Aorta (tissue), 5 donors: ENCODE measurements around the gene QPRT. TPM values are rescaled to one million over a fixed set of nuclear protein-coding genes. Genes with fewer than 3 reads are reported as not detected.
"Not testable (repeated sequence)": the region's sequence is repeated elsewhere in the genome, so short reads cannot be mapped to it uniquely, and the experiment has no call there.

Experiments
- ATAC-seq: fragments of 200-7000 bp; cut with Tn5 transposase; one replicate; pipeline ENCODE4 v1.9.1; 2022; ENCODE audit warnings: moderate library complexity; ENCODE audit not compliant: low FRiP score
- DNase-seq, 2 donors: peaks; one replicate each; pipeline ENCODE4 v3.0.0-alpha.2; 2020
- H3K27ac ChIP-seq, 2 donors: one replicate each; pipeline ENCODE4 v1.5.1; 2013; ENCODE audit warnings: low read length in 2 of 2, mild to moderate bottlenecking in 2 of 2, moderate library complexity in 2 of 2, control low read depth in 1 of 2, inconsistent platforms in 1 of 2, low read depth in 1 of 2
- H3K27me3 ChIP-seq, 2 donors: one replicate each; pipeline ENCODE4 v1.6.1; 2013; ENCODE audit warnings: control low read depth in 1 of 2, low read length in 1 of 2, mild to moderate bottlenecking in 1 of 2, moderate library complexity in 1 of 2; ENCODE audit not compliant: insufficient read depth in 2 of 2, control insufficient read depth in 1 of 2
- H3K36me3 ChIP-seq, 2 donors: one replicate each; pipeline ENCODE4 v1.6.1; 2013; ENCODE audit warnings: control low read depth in 1 of 2, low read length in 1 of 2, mild to moderate bottlenecking in 1 of 2; ENCODE audit not compliant: insufficient read depth in 2 of 2, control insufficient read depth in 1 of 2
- H3K4me1 ChIP-seq, 2 donors: one replicate each; pipeline ENCODE4 v1.6.1; 2013; ENCODE audit warnings: low read length in 2 of 2, control low read depth in 1 of 2, mild to moderate bottlenecking in 1 of 2, moderate library complexity in 1 of 2; ENCODE audit not compliant: insufficient read depth in 2 of 2, control insufficient read depth in 1 of 2
- H3K4me3 ChIP-seq, 2 donors: one replicate each; pipeline ENCODE4 v1.5.1; 2013; ENCODE audit warnings: low read length in 2 of 2, control low read depth in 1 of 2, mild to moderate bottlenecking in 1 of 2
- H3K9me3 ChIP-seq: one replicate; pipeline ENCODE4 v1.6.1; 2013; ENCODE audit warnings: mild to moderate bottlenecking, low read length; ENCODE audit not compliant: control insufficient read depth
- WGBS, 2 donors: extraction: QIAGEN DNeasy Blood & Tissue Kit; methylation state at CpG; one replicate each; pipeline ENCODE4 v1.1.7; 2013; 5-methylcytosine and 5-hydroxymethylcytosine counted together
- intact Hi-C, 2 donors: fragments of 100-400 bp; cut with DNase I; formaldehyde crosslinking; loops; one replicate each; pipeline versions ENCODE4 v1.14.2 to v1.15.0; 2022
- polyA plus RNA-seq, 2 donors: library from polyadenylated mRNA; stranded (reverse); fragments of 200-250 nt; gene quantifications; one replicate each; pipeline ENCODE4 v1.2.3, GENCODE V29; 2013
- total RNA-seq, 2 donors: library from RNA; stranded (reverse); fragmentation: NEBNext Ultra II Directional; extraction: Animal tissue kit (Norgen Biotek cat#: 25700); gene quantifications; one replicate each; pipeline ENCODE4 v1.2.1, GENCODE V29; 2021
- donor health status: healthy with polysubstance abuse.
- donor health status: Bipolar disorder and iron deficiency.
- donor health status: DM: no; HTN: no; CAD: no.
- donor health status: DM: no; HTN: no; CAD: no.
- donor health status: DM: yes; HTN: yes; CAD: no.

Gene QPRT
- total and polyA plus RNA-seq, 4 donors, result 0.61 to 6.1 (median 3.0) TPM

GRCh38 chr16:29665294-29666077, 13.5 kb upstream of the QPRT start:
- no peak overlapping the region for H3K4me3 ChIP-seq
- H3K27me3 ChIP-seq, result no peaks in the 10 kb centered on the region
- no peaks in the 10 kb centered on the region for H3K4me1 ChIP-seq
- no peaks in the 10 kb centered on the region for H3K36me3 ChIP-seq
- 76 to 77% methylated on average over 15 of the region's 15 CpGs for WGBS, 2 donors
- no peak for ATAC-seq
- H3K9me3 ChIP-seq, result no peaks in the 10 kb centered on the region
- no peak for DNase-seq
- no peak overlapping the region for H3K27ac ChIP-seq
- intact Hi-C loops, result no loop called here

- H3K27me3 ChIP-seq, ATAC-seq, H3K4me3 ChIP-seq, H3K36me3 ChIP-seq, H3K27ac ChIP-seq, DNase-seq, H3K9me3 ChIP-seq, H3K4me1 ChIP-seq, intact Hi-C loops: not testable (repeated sequence)
- 91 to 96% methylated on average over 6 of the region's 6 CpGs for WGBS, 2 donors
Observed at GRCh38 chr16:29667322-29667610, 11.7 kb upstream of the QPRT start.

DNA sequence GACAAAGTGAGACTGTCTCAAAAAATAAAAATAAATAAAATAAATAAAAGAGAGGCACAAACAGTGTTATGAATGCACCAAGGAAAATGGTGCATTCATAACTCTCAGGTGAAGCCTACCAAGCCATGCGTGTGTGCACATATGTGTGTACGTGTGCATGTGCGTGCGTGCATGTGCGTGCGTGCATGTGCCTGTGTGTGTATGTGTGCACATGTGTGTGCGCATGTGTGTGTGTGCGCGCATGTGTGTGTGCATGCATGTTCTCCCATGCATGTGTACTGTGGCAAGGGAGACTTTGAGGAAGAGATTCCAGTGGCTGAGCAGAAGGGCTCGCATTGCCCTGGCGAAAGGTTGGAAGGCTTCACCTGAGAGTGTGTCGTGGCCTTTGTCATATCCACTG, 11.2 kb upstream of the QPRT start:
- 97 to 98% methylated on average over 12 of the region's 12 CpGs for WGBS, 2 donors
- no peak overlapping the region for H3K27ac ChIP-seq
- H3K4me3 ChIP-seq, result no peak overlapping the region
- no peaks in the 10 kb centered on the region for H3K4me1 ChIP-seq
- intact Hi-C loops, result no loop called here
- no peaks in the 10 kb centered on the region for H3K36me3 ChIP-seq
- H3K9me3 ChIP-seq, result no peaks in the 10 kb centered on the region
- DNase-seq (no peak), ATAC-seq (no peak)
- no peaks in the 10 kb centered on the region for H3K27me3 ChIP-seq

- no peaks in the 10 kb centered on the region for H3K36me3 ChIP-seq
- ATAC-seq, result no peak
- no peaks in the 10 kb centered on the region for H3K9me3 ChIP-seq
- intact Hi-C loops, result no loop called here
- 95 to 96% methylated on average over 3 of the region's 3 CpGs for WGBS, 2 donors
- H3K4me1 ChIP-seq, result no peaks in the 10 kb centered on the region
- H3K27ac ChIP-seq, result no peak overlapping the region
- H3K27me3 ChIP-seq, result no peaks in the 10 kb centered on the region
- no peak for DNase-seq
- no peak overlapping the region for H3K4me3 ChIP-seq
Observed at GRCh38 chr16:29668267-29668666, 10.7 kb upstream of the QPRT start.

DNA sequence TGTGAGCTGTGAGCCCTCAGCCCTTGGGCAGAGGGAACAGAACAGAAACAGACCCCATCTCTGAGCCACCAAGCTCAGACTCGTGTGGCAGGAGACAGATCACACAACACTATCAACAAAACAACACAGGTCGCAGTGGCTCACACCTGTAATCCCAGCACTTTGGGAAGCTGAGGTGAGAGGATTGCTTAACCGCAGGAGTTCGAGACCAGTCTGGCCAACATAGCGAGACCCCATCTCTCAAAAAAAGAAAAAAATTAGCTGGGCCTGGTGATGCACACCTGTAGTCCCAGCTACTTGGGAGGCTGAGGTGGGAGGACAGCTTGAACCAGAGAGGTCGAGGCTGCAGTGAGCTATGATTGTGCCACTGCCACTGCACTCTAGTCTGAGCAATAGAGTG, 5.5 kb upstream of the QPRT start:
- no peak overlapping the region for H3K27ac ChIP-seq
- ATAC-seq (no peak), DNase-seq (no peak)
- H3K4me1 ChIP-seq, result no peaks in the 10 kb centered on the region
- no peaks in the 10 kb centered on the region for H3K36me3 ChIP-seq
- no peaks in the 10 kb centered on the region for H3K9me3 ChIP-seq
- WGBS, 2 donors, result 93 to 98% methylated on average over 6 of the region's 6 CpGs
- no peak overlapping the region for H3K4me3 ChIP-seq
- intact Hi-C loops, result no loop called here
- no peaks in the 10 kb centered on the region for H3K27me3 ChIP-seq

GRCh38 chr16:29674188-29674587, 4.8 kb upstream of the QPRT start:
- Histone ChIP-seq H3K4me1 (no peaks in the 10 kb centered on the region), H3K9me3 (no peaks in the 10 kb centered on the region), H3K27ac (no peak overlapping the region), H3K27me3 (no peaks in the 10 kb centered on the region), H3K36me3 (no peaks in the 10 kb centered on the region), H3K4me3 (no peak overlapping the region)
- 18 to 25% methylated on average over 13 of the region's 13 CpGs for WGBS, 2 donors
- intact Hi-C loops, result no loop called here
- DNase-seq (no peak), ATAC-seq (no peak)

DNA sequence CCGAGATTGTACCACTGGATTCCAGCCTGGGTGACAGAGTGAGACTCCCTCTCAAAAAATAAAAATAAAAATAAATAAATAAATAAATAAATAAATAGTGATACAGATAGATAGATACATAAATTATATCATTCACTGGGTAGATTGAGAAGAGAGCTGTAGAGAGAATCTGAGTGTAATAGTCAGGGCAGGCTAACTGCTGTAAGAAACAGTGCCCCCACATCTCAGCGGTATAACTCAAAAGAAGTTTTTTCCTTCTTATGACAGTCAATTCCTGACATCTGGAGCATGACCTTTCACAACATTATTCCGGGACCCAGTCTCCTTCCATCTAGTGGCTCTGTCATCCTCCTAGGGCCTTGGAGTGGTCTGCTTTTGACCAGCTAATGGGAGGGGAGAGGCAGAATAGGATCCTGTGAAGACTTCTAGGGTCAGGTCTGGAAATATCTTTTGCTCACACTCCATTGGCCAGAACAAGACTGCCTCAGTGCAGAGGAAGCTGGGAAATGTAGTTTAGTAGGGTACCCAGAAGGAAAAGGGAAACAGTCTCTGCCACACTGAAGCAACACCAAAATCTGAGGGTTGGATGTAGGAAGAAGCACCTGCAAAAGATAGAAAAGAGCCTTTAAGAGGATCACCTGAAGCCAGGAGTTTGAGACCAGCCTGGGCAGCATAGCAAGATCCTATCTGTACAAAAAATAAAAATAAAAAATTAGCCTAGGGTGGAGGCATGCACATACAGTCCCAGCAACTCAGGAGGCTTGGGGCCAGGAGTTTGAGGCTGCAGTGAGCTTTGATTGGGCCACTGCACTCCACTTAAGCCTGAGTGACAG, 3.0 kb upstream of the QPRT start:
- 57 to 60% methylated on average over 3 of the region's 3 CpGs for WGBS, 2 donors
- no peaks in the 10 kb centered on the region for H3K27me3 ChIP-seq
- intact Hi-C loops, result no loop called here
- H3K4me3 ChIP-seq, result no peak overlapping the region
- no peaks in the 10 kb centered on the region for H3K4me1 ChIP-seq
- H3K27ac ChIP-seq, result no peak overlapping the region
- ATAC-seq, result no peak
- H3K9me3 ChIP-seq, result no peaks in the 10 kb centered on the region
- no peaks in the 10 kb centered on the region for H3K36me3 ChIP-seq
- no peak for DNase-seq

- Histone ChIP-seq H3K4me3 (no peak overlapping the region), H3K9me3 (no peaks in the 10 kb centered on the region), H3K27me3 (no peaks in the 10 kb centered on the region), H3K36me3 (no peaks in the 10 kb centered on the region), H3K27ac (no peak overlapping the region), H3K4me1 (no peaks in the 10 kb centered on the region)
- WGBS, 2 donors, result 95 to 96% methylated on average over 23 of the region's 23 CpGs
- no peak for DNase-seq
- intact Hi-C loops, result no loop called here
- ATAC-seq, result no peak
Observed at GRCh38 chr16:29676989-29677785, 1.8 kb upstream of the QPRT start.
